PC-9 (cell line): Measurements from ENCODE around the gene MYO18B.

Experiments
- EZH2 ChIP-seq: fragments of 200-600 bp; sonication (generic); IDR thresholded peaks from 2 replicates; pipeline ENCODE4 v1.8.0; 2017; ENCODE audit warnings: antibody characterized with exemption, low read depth
- TF ChIP-seq, protein P1 (sequence below): fragments of 200-600 bp; sonication (generic); conservative IDR thresholded peaks from 2 replicates; pipeline ENCODE4 v1.6.1; 2017; ENCODE audit warnings: mixed run types, antibody characterized with exemption, mild to moderate bottlenecking, moderate library complexity

DNA sequence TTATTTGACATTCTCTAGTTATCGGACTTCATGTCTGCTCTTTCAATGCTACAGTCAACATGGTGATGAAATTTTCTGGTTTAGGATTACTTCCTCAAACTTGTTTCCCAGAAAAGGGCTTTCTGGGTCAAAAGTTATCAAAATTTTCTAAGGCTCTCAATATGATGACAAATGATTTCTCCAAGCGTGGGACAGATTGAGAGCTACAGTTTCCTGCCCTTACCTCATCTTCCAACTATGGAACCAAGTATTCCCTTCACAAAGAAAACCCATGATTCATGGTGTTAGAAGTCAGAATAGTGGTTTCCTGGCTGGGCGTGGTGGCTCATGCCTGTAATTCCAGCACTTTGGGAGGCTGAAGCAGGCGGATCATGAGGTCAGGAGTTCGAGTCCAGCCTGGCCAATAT lies 17.8 kb downstream of the MYO18B start:
- TF ChIP-seq, protein P1, sequence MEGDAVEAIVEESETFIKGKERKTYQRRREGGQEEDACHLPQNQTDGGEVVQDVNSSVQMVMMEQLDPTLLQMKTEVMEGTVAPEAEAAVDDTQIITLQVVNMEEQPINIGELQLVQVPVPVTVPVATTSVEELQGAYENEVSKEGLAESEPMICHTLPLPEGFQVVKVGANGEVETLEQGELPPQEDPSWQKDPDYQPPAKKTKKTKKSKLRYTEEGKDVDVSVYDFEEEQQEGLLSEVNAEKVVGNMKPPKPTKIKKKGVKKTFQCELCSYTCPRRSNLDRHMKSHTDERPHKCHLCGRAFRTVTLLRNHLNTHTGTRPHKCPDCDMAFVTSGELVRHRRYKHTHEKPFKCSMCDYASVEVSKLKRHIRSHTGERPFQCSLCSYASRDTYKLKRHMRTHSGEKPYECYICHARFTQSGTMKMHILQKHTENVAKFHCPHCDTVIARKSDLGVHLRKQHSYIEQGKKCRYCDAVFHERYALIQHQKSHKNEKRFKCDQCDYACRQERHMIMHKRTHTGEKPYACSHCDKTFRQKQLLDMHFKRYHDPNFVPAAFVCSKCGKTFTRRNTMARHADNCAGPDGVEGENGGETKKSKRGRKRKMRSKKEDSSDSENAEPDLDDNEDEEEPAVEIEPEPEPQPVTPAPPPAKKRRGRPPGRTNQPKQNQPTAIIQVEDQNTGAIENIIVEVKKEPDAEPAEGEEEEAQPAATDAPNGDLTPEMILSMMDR: no peak
- TF ChIP-seq EZH2: no peak
